ENCODE measurements around the gene ZFYVE9.

- TF ChIP-seq EZH2 (IDR thresholded peaks at IDR 0.05; ENCODE audit: low read length, missing control alignments), result no peak
- TF ChIP-seq CTCF (conservative IDR thresholded peaks at IDR 0.05 in 1 of 2, IDR thresholded peaks at IDR 0.05 in 1 of 2; ENCODE audit: low read depth in 1 of 2, low read length in 2 of 2), result no peak
These were observed 92.1 kb downstream of the ZFYVE9 start for GRCh38 chr1:52234014-52234413.
